WERI-Rb-1 (cell line): ENCODE data around the gene CEACAM8.
"Not testable (repeated sequence)": the region's sequence is repeated elsewhere in the genome, so short reads cannot be mapped to it uniquely, and the experiment has no call there.

Source experiments
- DNase-seq: peaks from one replicate; pipeline ENCODE4 v3.0.0-alpha.2; 2020
- H3K27ac ChIP-seq: fragments of 250-450 bp; sonication (Bioruptor Pico); 2 replicates; pipeline ENCODE4 v1.5.1; 2020; ENCODE audit warnings: mild to moderate bottlenecking, moderate library complexity
- H3K27me3 ChIP-seq: fragments of 250-450 bp; sonication (Bioruptor Pico); 2 replicates; pipeline ENCODE4 v1.5.1; 2021; ENCODE audit warnings: mild to moderate bottlenecking, low read depth, moderate library complexity; ENCODE audit not compliant: insufficient read depth, severe bottlenecking
- H3K36me3 ChIP-seq: fragments of 250-450 bp; sonication (Bioruptor Pico); 2 replicates; pipeline ENCODE4 v1.5.1; 2020; ENCODE audit warnings: mild to moderate bottlenecking, moderate library complexity
- H3K4me3 ChIP-seq: 2 replicates; pipeline ENCODE4 v1.5.1; 2011; ENCODE audit warnings: low read depth, mild to moderate bottlenecking, control low read depth, low read length
- H3K9me3 ChIP-seq: fragments of 250-450 bp; sonication (Bioruptor Pico); 2 replicates; pipeline ENCODE4 v1.5.1; 2021; ENCODE audit warnings: mild to moderate bottlenecking, moderate library complexity; ENCODE audit not compliant: severe bottlenecking
- TF ChIP-seq, protein P1 (sequence below): IDR thresholded peaks from 2 replicates; pipeline ENCODE4 v1.5.1; 2011; ENCODE audit warnings: low read depth, mild to moderate bottlenecking, control low read depth, inconsistent platforms, low read length

CEACAM8 gene

DNA sequence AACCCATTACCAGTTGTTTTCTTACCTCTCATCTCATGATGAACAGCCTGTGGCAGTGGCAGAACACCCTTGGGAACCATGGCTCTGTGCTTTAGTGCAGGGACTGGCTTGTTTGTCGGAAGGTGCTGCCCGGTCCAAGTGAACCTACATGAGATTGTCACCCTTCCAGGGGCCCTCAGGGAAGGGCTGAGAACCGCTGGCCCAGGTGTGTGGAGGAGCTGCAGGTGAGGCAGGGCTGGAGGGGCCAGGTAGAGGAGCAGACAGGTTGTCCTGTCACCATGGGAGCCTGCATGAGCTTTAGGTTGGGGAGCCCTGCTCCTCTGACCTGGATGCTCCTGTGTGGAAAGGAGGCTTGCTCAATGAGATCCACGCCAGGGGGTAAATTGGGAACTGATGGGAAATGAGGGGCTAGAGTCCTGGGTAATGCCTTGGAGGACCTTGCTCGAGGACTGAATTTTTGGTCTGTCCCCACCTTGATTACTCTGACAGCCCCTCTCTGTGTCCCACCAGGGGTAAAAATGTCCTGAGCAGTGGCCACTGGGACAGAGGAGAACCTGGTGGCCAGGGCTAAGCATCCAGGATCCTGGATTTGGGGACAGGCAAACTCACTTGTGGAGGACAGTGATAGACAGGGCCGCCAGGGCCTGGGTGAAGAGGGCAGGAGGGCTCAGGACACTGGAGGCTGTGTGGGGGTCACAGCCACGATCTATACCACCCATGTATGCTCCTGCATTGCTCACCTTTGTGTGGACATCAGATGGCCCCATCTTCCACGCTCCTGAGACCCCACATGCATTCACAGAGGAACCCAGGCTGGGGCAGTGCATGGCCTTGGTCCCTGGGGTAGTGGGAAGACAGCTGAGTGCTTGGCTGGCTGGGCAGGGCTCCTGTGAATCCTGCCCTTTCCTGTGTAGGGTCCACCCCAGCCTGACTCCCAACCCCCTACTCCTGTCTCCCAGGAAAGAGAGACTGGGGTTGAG lies 42.3 kb downstream of the CEACAM8 start:
- Histone ChIP-seq H3K27me3 (peaks cover 2% of the 10 kb centered on the region), H3K4me3 (no peak overlapping the region), H3K27ac (no peak overlapping the region), H3K9me3 (peaks cover 3% of the 10 kb centered on the region), H3K36me3 (no peaks in the 10 kb centered on the region)
- TF ChIP-seq, protein P1, sequence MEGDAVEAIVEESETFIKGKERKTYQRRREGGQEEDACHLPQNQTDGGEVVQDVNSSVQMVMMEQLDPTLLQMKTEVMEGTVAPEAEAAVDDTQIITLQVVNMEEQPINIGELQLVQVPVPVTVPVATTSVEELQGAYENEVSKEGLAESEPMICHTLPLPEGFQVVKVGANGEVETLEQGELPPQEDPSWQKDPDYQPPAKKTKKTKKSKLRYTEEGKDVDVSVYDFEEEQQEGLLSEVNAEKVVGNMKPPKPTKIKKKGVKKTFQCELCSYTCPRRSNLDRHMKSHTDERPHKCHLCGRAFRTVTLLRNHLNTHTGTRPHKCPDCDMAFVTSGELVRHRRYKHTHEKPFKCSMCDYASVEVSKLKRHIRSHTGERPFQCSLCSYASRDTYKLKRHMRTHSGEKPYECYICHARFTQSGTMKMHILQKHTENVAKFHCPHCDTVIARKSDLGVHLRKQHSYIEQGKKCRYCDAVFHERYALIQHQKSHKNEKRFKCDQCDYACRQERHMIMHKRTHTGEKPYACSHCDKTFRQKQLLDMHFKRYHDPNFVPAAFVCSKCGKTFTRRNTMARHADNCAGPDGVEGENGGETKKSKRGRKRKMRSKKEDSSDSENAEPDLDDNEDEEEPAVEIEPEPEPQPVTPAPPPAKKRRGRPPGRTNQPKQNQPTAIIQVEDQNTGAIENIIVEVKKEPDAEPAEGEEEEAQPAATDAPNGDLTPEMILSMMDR: no peak
- no peak for DNase-seq

GRCh38 chr19:42550521-42550920 lies 44.2 kb downstream of the CEACAM8 start:
- H3K36me3 ChIP-seq, H3K27ac ChIP-seq, H3K4me3 ChIP-seq, H3K27me3 ChIP-seq, DNase-seq, H3K9me3 ChIP-seq: not testable (repeated sequence)

DNA sequence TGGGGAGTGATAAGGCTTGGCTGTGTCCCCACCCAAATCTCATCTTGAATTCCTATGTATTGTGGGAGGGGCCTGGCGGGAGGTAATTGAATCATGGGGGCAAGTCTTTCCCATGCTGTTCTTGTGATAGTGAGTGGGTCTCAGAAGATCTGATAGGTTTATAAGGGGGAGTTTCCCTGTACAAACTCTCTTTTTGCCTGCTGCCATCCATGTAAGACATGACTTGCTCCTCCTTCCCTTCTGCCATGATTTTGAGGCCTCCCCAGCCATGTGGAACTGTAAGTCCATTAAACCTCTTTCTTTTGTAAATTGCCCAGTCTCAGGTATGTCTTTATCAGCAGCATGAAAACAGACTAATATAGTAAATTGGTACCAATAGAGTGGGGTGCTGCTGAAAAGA lies 45.7 kb downstream of the CEACAM8 start:
- not testable (repeated sequence) for H3K9me3 ChIP-seq, DNase-seq, H3K4me3 ChIP-seq, H3K27me3 ChIP-seq, H3K27ac ChIP-seq, H3K36me3 ChIP-seq

GRCh38 chr19:42548552-42548951 lies 46.2 kb downstream of the CEACAM8 start:
- Histone ChIP-seq H3K4me3 (no peak overlapping the region), H3K9me3 (peaks cover 3% of the 10 kb centered on the region), H3K27me3 (peaks cover 2% of the 10 kb centered on the region), H3K36me3 (no peaks in the 10 kb centered on the region), H3K27ac (no peak overlapping the region)
- DNase-seq: no peak
- TF ChIP-seq, protein P1: no peak

DNA sequence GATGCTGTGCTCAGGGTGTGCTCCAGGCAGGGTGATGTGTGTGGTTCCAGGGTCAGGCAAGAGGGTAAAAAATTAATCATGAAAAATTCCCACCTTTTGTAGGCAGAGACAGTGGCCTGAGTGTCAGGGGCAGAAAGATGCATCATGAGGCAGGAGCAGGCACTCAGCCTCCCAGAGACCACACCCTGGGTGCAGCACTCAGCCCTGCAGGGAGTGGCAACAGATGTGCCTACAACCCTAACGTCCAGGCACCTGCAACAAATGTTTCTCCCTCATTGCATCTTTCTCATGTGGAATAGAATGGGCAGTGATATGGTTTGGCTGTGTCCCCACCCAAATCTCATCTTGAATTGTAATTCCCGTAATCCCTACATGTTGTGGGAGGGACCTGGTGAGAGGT lies 46.8 kb downstream of the CEACAM8 start:
- Histone ChIP-seq H3K27me3 (peaks cover 2% of the 10 kb centered on the region), H3K27ac (no peak overlapping the region), H3K4me3 (no peak overlapping the region), H3K36me3 (no peaks in the 10 kb centered on the region), H3K9me3 (peaks cover 3% of the 10 kb centered on the region)
- TF ChIP-seq, protein P1: no peak
- DNase-seq: no peak

DNA sequence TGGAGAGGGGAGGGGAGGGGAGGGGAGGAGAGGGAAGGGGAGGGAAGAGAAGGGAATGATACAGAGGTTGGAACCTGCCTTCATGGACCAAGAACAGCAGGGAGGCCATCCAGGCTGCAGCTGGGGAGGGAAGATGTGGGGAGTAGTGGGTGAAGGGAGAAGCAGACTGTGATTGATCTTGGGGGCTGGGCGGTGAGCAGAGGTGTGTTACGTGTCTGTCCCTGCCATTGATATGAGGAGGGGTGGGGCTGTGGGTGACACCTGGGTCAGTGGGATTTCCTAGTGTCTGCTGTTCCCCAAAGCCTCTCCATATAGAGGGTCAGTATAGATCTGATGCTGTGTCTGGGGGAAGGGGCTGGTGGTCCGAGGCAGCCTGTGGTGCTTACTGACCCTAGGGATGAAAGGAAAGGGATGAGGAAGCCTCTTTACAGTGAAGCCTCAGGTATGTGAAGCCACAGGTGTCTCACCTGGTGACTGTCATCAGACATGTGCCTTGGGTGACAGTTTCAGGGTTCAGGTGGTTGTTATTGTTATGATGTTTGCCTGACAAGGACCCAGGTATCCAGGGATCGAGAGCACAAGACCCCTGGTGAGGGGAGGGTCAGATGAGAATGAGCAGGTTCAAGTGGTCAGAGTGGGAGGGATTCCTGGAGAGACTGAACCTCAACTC lies 47.8 kb downstream of the CEACAM8 start:
- H3K4me3 ChIP-seq: no peak overlapping the region
- H3K27me3 ChIP-seq: peaks cover 2% of the 10 kb centered on the region
- no peak overlapping the region for H3K27ac ChIP-seq
- H3K36me3 ChIP-seq: no peaks in the 10 kb centered on the region
- TF ChIP-seq, protein P1: no peak
- no peak for DNase-seq
- peaks cover 3% of the 10 kb centered on the region for H3K9me3 ChIP-seq
